Stimulated activated naive CD4-positive, alpha-beta T cell treated with Interleukin-2 at 50 U/mL for 16 hours (primary cell): Measurements from ENCODE around the gene FILIP1.

ENCODE experiments used
- DNase-seq: peaks from one replicate; lab custom pipeline; 2025; lab: John Stamatoyannopoulos, UW

FILIP1 gene

GRCh38 chr6:75268121-75268987, 225.2 kb downstream of the FILIP1 start:
- no peak for DNase-seq

DNA sequence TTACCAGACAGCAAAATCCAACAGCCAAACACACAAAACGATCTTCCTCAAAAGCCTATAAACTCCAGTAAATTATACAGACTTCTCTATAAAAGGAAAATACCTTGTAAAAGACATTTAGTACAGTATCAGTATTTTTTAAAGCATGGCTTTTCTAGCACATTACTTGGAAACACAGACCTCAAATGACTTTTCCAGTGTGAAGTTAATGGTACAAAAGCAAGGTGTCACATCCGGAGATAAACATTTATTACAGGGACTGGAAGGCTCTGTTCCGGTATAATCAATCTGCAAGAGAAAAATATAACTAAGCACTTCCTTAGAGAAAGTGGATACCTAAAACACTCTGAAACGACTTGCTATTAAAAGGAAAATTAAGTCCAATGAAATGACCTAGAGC, 226.1 kb downstream of the FILIP1 start:
- no peak for DNase-seq

DNA sequence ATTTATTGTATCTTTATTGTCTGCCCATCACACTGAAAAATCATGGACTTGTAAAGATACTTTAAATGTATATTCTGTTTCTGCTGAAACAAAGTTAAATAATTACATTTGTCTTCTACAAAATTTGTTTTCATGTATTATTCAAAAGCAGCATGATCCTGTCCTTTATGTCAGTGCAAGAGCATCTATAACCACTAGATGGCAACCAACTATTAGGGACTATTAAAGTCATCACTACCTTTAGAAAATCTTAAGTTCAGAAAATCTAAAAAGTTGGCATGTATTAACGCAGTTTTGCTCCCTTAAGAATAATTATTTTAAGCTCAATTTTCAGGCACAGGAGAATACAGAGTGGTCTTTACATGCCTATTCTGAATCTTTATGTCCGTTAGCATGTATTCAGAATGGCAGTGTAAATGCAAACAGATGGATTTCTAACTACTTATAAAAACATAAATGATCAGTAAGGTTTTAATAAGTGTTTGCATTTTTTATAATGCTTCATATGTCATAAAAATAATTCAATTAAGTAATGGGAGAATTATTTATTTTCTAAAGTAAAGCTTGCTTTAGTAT, 226.8 kb downstream of the FILIP1 start:
- DNase-seq: no peak

GRCh38 chr6:75263401-75263750, 230.2 kb downstream of the FILIP1 start:
- DNase-seq: no peak

GRCh38 chr6:75262716-75263400, 230.7 kb downstream of the FILIP1 start:
- DNase-seq: no peak

DNA sequence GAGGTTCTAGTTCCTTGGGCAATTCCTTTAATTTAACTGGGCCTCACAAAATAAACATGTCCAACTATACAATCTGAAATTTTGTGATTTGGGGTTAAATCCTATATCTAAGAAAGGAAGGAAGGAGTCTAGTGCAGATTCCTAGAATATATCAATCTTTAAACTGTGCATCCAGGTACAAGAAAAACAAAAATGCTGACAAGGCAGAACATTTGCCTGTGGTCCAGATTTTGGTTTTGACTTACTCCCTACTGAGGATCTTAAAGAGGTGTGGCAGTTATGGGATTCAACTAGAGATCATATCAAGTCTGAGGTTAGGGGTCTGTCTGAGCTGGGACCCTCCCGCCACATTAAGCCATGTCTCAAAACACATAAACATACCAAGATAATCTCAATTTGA, 232.3 kb downstream of the FILIP1 start:
- DNase-seq: no peak

- no peak for DNase-seq
Observed at GRCh38 chr6:75257343-75258087, 236.1 kb downstream of the FILIP1 start.

GRCh38 chr6:75250552-75250951, 243.0 kb downstream of the FILIP1 start:
- no peak for DNase-seq

DNA sequence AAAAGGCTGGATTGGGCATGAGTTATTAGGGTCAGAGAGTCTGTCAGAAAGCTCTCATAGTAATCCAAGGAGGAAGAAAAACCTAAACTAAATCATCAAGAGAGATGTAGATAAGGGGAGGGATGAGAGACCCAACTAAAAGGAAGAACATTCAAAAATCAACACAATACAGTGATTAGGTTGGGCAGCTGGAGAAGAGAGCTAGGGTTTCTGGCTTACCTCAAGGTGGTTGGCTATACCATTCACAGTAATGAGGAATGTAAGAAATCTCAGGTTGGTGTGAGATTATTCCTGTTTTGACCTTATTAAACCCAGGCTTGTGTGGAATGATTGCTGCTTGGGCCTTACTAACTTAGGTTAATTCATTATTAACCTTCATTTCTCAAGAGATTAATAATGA, 243.8 kb downstream of the FILIP1 start:
- no peak for DNase-seq

GRCh38 chr6:75246386-75246785, 247.2 kb downstream of the FILIP1 start:
- no peak for DNase-seq

- no peak for DNase-seq
Observed at GRCh38 chr6:75244063-75244584, 249.5 kb downstream of the FILIP1 start.

- peak; percentile 84 for DNase-seq
Observed at GRCh38 chr6:75243333-75244062, 250.1 kb downstream of the FILIP1 start, which contains the start of gene COX7A2. Gene COX7A2, minus strand, starts transcription at chr6:75243801. Its CDS starts 67 bp downstream, at chr6:75243734.
